Right cardiac atrium (tissue), 5 donors: ENCODE results near the gene MRGPRF. TPM values are rescaled to one million over a fixed set of nuclear protein-coding genes. Genes with fewer than 3 reads are reported as not detected.

Source experiments
- ATAC-seq, 2 donors: fragments of 200-7000 bp; cut with Tn5 transposase; one replicate each; pipeline versions ENCODE4 v1.8.0 to v1.9.1; 2020; ENCODE audit warnings: moderate library complexity in 2 of 2, mild to moderate bottlenecking in 1 of 2
- DNase-seq, 3 donors: peaks; one replicate each; pipeline ENCODE4 v3.0.0-alpha.2; 2020
- H3K27ac ChIP-seq: one replicate; pipeline ENCODE4 v1.5.1; 2013; ENCODE audit warnings: mild to moderate bottlenecking, low read length, control low read depth, moderate library complexity
- H3K27me3 ChIP-seq: one replicate; pipeline ENCODE4 v1.6.1; 2013; ENCODE audit not compliant: control insufficient read depth, insufficient read depth
- H3K4me1 ChIP-seq: one replicate; pipeline ENCODE4 v1.6.1; 2013; ENCODE audit warnings: low read length; ENCODE audit not compliant: control insufficient read depth, insufficient read depth
- H3K4me3 ChIP-seq: one replicate; pipeline ENCODE4 v1.5.1; 2013; ENCODE audit warnings: low read length, control low read depth
- H3K9me3 ChIP-seq: one replicate; pipeline ENCODE4 v1.6.1; 2013; ENCODE audit warnings: low read length; ENCODE audit not compliant: control insufficient read depth
- WGBS: extraction: QIAGEN DNeasy Blood & Tissue Kit; methylation state at CpG from one replicate; pipeline ENCODE4 v1.1.7; 2013; 5-methylcytosine and 5-hydroxymethylcytosine counted together
- intact Hi-C, 4 donors: fragments of 100-400 bp; cut with DNase I; formaldehyde crosslinking; loops; one replicate each; pipeline versions ENCODE4 v1.11.0 to v1.14.0; 2022 to 2023
- polyA plus RNA-seq: library from polyadenylated mRNA; stranded (reverse); fragments of 200-250 nt; gene quantifications from one replicate; pipeline ENCODE4 v1.2.3, GENCODE V29; 2013
- total RNA-seq, 4 donors: library from RNA; stranded (reverse); fragmentation: NEBNext Ultra II Directional; extraction: Animal tissue kit (Norgen Biotek cat#: 25700); gene quantifications; one replicate each; pipeline ENCODE4 v1.2.1, GENCODE V29; 2021
- donor health status: healthy with polysubstance abuse.
- donor health status: DM: no; HTN: yes; CAD: no.
- donor health status: DM: no; HTN: no; CAD: no.
- donor health status: DM: no; HTN: yes; CAD: no; lungs with severe emphysema.
- donor health status: DM: yes; HTN: yes; CAD: no.

Gene MRGPRF
- total and polyA plus RNA-seq, 5 donors: 4.6 to 16.2 (median 9.4) TPM

GRCh38 chr11:69006816-69007215 is 6.2 kb downstream of the MRGPRF start:
- no peak overlapping the region for H3K27ac ChIP-seq
- no peaks in the 10 kb centered on the region for H3K27me3 ChIP-seq

GRCh38 chr11:69005631-69006368 is 7.2 kb downstream of the MRGPRF start:
- 87% methylated on average over 48 of the region's 48 CpGs for WGBS
- no peaks in the 10 kb centered on the region for H3K9me3 ChIP-seq
- DNase-seq (peak in 1 of 3 donors; percentile 48), ATAC-seq (no peak)
- H3K27me3 ChIP-seq: no peaks in the 10 kb centered on the region
- no peak overlapping the region for H3K4me3 ChIP-seq
- H3K27ac ChIP-seq: no peak overlapping the region
- intact Hi-C loops: no loop called here
- peaks cover 2% of the 10 kb centered on the region for H3K4me1 ChIP-seq

More at GRCh38 chr11:69006816-69007215, 6.2 kb downstream of the MRGPRF start:
- ATAC-seq (no peak), DNase-seq (no peak)
- Histone ChIP-seq H3K9me3 (no peaks in the 10 kb centered on the region), H3K4me1 (peaks cover 2% of the 10 kb centered on the region), H3K4me3 (no peak overlapping the region)
- WGBS: 86% methylated on average over 12 of the region's 12 CpGs
- intact Hi-C loops: no loop called here

- peak in 1 of 3 donors; percentile 54 for DNase-seq
- WGBS: 90% methylated on average over 27 of the region's 27 CpGs
- intact Hi-C loops: no loop called here
Observed at GRCh38 chr11:69005183-69005630, 7.8 kb downstream of the MRGPRF start.

GRCh38 chr11:69004411-69005182 is 8.4 kb downstream of the MRGPRF start:
- no peaks in the 10 kb centered on the region for H3K9me3 ChIP-seq
- DNase-seq: peak in 2 of 3 donors; percentile 21 to 28
- no peaks in the 10 kb centered on the region for H3K27me3 ChIP-seq
- intact Hi-C loops: no loop called here
- ATAC-seq: no peak
- 81% methylated on average over 13 of the region's 13 CpGs for WGBS
- no peak overlapping the region for H3K27ac ChIP-seq
- no peak overlapping the region for H3K4me3 ChIP-seq
- peaks cover 2% of the 10 kb centered on the region for H3K4me1 ChIP-seq

More at GRCh38 chr11:69005183-69005630, 7.8 kb downstream of the MRGPRF start:
- Histone ChIP-seq H3K4me3 (no peak overlapping the region), H3K27me3 (no peaks in the 10 kb centered on the region), H3K4me1 (peaks cover 2% of the 10 kb centered on the region), H3K27ac (no peak overlapping the region), H3K9me3 (no peaks in the 10 kb centered on the region)
- ATAC-seq: no peak

- no peaks in the 10 kb centered on the region for H3K27me3 ChIP-seq
- no peak overlapping the region for H3K4me3 ChIP-seq
- no peaks in the 10 kb centered on the region for H3K9me3 ChIP-seq
- ATAC-seq (no peak), DNase-seq (peak in 1 of 3 donors; percentile 39)
- 90% methylated on average over 20 of the region's 20 CpGs for WGBS
- intact Hi-C loops: no loop called here
- H3K27ac ChIP-seq: no peak overlapping the region
- peaks cover 2% of the 10 kb centered on the region for H3K4me1 ChIP-seq
Observed at GRCh38 chr11:69003866-69004367, 9.1 kb downstream of the MRGPRF start.

- ATAC-seq: no peak
- H3K27ac ChIP-seq: no peak overlapping the region
- H3K4me3 ChIP-seq: no peak overlapping the region
- H3K27me3 ChIP-seq: no peaks in the 10 kb centered on the region
- H3K9me3 ChIP-seq: no peaks in the 10 kb centered on the region
- H3K4me1 ChIP-seq: peaks cover 3% of the 10 kb centered on the region
- 92% methylated on average over 9 of the region's 9 CpGs for WGBS
- peak in 1 of 3 donors; percentile 37 for DNase-seq
- intact Hi-C loops: no loop called here
Observed at GRCh38 chr11:69003301-69003865, 9.7 kb downstream of the MRGPRF start.

GRCh38 chr11:69002570-69003231 is 10.3 kb downstream of the MRGPRF start:
- peaks cover 1% of the 10 kb centered on the region for H3K4me1 ChIP-seq
- H3K27me3 ChIP-seq: no peaks in the 10 kb centered on the region
- no peak overlapping the region for H3K27ac ChIP-seq
- H3K4me3 ChIP-seq: no peak overlapping the region
- H3K9me3 ChIP-seq: no peaks in the 10 kb centered on the region
- intact Hi-C loops: no loop called here
- ATAC-seq (no peak), DNase-seq (peak in 1 of 3 donors; percentile 50)
- 85% methylated on average over 13 of the region's 13 CpGs for WGBS

GRCh38 chr11:69002110-69002569 is 10.9 kb downstream of the MRGPRF start:
- DNase-seq: no peak
- intact Hi-C loops: no loop called here
- H3K27ac ChIP-seq: no peak overlapping the region
- no peak for ATAC-seq
- no peaks in the 10 kb centered on the region for H3K9me3 ChIP-seq
- H3K4me1 ChIP-seq: peaks cover 1% of the 10 kb centered on the region
- H3K4me3 ChIP-seq: no peak overlapping the region
- 78% methylated on average over 6 of the region's 6 CpGs for WGBS
- H3K27me3 ChIP-seq: no peaks in the 10 kb centered on the region

- peaks cover 1% of the 10 kb centered on the region for H3K4me1 ChIP-seq
- no peak overlapping the region for H3K4me3 ChIP-seq
- H3K27ac ChIP-seq: peak overlapping the region; percentile 72
- no peaks in the 10 kb centered on the region for H3K27me3 ChIP-seq
- 75% methylated on average over 23 of the region's 23 CpGs for WGBS
- DNase-seq: no peak
- intact Hi-C loops: no loop called here
- H3K9me3 ChIP-seq: no peaks in the 10 kb centered on the region
- no peak for ATAC-seq
Observed at GRCh38 chr11:69001243-69002081, 11.6 kb downstream of the MRGPRF start.

GRCh38 chr11:69000831-69001242 is 12.2 kb downstream of the MRGPRF start:
- Histone ChIP-seq H3K4me1 (peaks cover 1% of the 10 kb centered on the region), H3K4me3 (no peak overlapping the region), H3K9me3 (no peaks in the 10 kb centered on the region), H3K27me3 (no peaks in the 10 kb centered on the region), H3K27ac (peak overlapping the region; percentile 72)
- DNase-seq: peak in 2 of 3 donors; percentile 64 to 78
- 41% methylated on average over 8 of the region's 8 CpGs for WGBS
- ATAC-seq: peak; percentile 64 to 72
- intact Hi-C loops: no loop called here
